ENCODE measurements around the gene OSBP2. TPM values are rescaled to one million over a fixed set of nuclear protein-coding genes. Genes with fewer than 3 reads are reported as not detected.

The OSBP2 gene
- total and polyA plus RNA-seq, 3 donors from 2014 or later, result 39.5 to 68.0 (median 45.4) TPM

DNA sequence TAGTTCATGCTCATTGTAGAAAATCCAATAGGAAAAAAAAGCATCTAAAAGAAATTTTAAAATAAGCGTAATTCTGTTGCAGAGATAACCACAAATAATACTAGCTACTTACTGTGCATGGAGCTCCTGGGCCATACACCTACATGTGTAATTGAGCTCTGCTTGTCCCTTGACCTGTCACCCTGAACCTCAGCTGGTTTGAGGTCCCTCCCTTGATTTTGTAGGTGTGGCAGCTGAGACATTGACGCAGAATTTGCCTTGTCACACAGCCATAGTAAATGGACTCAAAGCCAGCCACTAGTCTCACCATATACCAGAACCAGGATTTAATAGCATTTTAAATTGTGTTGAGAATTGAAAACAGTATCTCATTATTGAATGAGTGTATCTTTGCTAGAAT is 138.6 kb downstream of the OSBP2 start:
- Histone ChIP-seq H3K36me3 (ENCODE audit: low read depth, missing control alignments) (no peaks in the 10 kb centered on the region), H3K4me3 (no peak overlapping the region), H3K27me3 (no peaks in the 10 kb centered on the region), H3K9me3 (no peaks in the 10 kb centered on the region), H3K27ac (no peak overlapping the region), H3K4me1 (no peaks in the 10 kb centered on the region)
- no peak for TF ChIP-seq POLR2A (IDR thresholded peaks at IDR 0.05)
- TF ChIP-seq, protein P1, sequence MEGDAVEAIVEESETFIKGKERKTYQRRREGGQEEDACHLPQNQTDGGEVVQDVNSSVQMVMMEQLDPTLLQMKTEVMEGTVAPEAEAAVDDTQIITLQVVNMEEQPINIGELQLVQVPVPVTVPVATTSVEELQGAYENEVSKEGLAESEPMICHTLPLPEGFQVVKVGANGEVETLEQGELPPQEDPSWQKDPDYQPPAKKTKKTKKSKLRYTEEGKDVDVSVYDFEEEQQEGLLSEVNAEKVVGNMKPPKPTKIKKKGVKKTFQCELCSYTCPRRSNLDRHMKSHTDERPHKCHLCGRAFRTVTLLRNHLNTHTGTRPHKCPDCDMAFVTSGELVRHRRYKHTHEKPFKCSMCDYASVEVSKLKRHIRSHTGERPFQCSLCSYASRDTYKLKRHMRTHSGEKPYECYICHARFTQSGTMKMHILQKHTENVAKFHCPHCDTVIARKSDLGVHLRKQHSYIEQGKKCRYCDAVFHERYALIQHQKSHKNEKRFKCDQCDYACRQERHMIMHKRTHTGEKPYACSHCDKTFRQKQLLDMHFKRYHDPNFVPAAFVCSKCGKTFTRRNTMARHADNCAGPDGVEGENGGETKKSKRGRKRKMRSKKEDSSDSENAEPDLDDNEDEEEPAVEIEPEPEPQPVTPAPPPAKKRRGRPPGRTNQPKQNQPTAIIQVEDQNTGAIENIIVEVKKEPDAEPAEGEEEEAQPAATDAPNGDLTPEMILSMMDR (IDR thresholded peaks at IDR 0.05), result no peak
- 89 to 94% methylated on average over 2 of the region's 2 CpGs for WGBS, 2 donors
- DNase-seq, result no peak
- intact Hi-C loops (cut with DNase I; ENCODE audit: low total_unique reads), result no loop called here

DNA sequence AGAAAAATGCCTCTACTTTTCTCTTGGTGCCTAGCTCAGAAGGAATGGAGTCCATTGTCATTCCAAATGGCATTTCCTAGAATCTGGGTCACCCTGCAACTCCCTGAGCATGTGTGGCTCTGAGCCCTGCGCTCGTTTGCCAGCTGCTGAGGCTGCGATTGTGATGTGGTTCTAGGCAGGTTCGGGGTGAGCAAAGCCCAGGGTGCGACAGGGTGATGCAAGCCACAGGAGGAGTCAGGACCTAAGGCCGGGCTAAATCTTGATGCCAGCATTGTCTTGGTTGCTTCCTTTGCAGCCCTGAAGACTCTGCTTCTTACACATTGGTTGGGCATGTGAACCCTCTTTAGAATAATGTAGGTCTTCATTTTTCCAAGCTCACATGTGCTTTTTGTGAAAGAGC is 142.9 kb downstream of the OSBP2 start:
- Histone ChIP-seq H3K27ac (no peak overlapping the region), H3K4me3 (no peak overlapping the region), H3K27me3 (no peaks in the 10 kb centered on the region), H3K4me1 (no peaks in the 10 kb centered on the region), H3K36me3 (ENCODE audit: low read depth, missing control alignments) (no peaks in the 10 kb centered on the region), H3K9me3 (no peaks in the 10 kb centered on the region)
- TF ChIP-seq POLR2A (IDR thresholded peaks at IDR 0.05), result no peak
- TF ChIP-seq, protein P1 (IDR thresholded peaks at IDR 0.05), result no peak
- intact Hi-C loops (cut with DNase I; ENCODE audit: low total_unique reads), result no loop called here
- whole genome bisulfite sequencing, 2 donors, result 68 to 82% methylated on average over 5 to 6 of the region's 6 CpGs
- no peak for DNase-seq

DNA sequence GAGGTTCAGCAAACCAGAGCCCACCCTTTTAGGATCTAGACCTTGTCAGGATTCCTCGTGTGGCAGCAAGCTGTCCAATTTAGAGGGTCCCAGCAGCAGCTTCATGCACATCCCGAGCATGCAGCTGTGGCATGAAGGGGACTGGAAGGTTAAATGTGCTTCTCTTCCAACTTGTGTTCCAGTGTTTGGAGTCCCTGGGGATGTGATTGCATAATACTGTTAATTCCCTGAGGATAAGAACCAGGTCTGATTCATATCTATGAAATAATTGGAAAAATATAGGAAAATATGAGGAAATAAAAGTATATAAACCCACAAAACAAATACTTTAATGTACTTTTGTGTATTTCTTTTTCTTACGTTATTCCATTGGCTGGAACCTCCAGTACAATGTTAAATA is 143.4 kb downstream of the OSBP2 start:
- no peak for TF ChIP-seq POLR2A (IDR thresholded peaks at IDR 0.05)
- TF ChIP-seq, protein P1 (IDR thresholded peaks at IDR 0.05), result no peak
- Histone ChIP-seq H3K27me3 (no peaks in the 10 kb centered on the region), H3K4me3 (no peak overlapping the region), H3K36me3 (ENCODE audit: low read depth, missing control alignments) (no peaks in the 10 kb centered on the region), H3K9me3 (no peaks in the 10 kb centered on the region), H3K4me1 (no peaks in the 10 kb centered on the region), H3K27ac (no peak overlapping the region)
- intact Hi-C loops (cut with DNase I; ENCODE audit: low total_unique reads), result no loop called here
- 80 to 85% methylated on average over 3 of the region's 3 CpGs for WGBS, 2 donors
- no peak for DNase-seq

DNA sequence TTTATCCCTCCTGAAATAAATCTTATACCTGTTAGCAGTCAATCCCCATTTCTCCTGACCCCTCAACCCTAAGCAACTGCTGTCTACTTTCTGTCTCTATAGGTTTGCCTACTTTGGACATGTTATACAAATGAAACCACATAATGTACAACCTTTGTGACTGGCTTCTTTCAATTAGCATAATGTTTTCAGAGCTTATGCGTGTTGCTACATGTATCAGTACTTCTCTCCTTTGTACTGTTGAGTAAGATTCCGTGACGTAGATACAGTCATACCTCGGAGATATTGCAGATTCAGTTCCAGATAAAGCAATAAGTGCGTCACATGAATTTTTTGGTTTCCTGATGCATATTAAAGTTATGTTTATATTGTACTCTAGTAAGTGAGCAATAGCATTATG is 146.6 kb downstream of the OSBP2 start:
- H3K4me3 ChIP-seq, result no peak overlapping the region
- TF ChIP-seq POLR2A (IDR thresholded peaks at IDR 0.05), result no peak
- TF ChIP-seq, protein P1 (IDR thresholded peaks at IDR 0.05), result no peak
- H3K4me1 ChIP-seq, result no peaks in the 10 kb centered on the region
- intact Hi-C loops (cut with DNase I; ENCODE audit: low total_unique reads), result no loop called here
- no peaks in the 10 kb centered on the region for H3K36me3 ChIP-seq (ENCODE audit: low read depth, missing control alignments)
- WGBS, 2 donors, result 87 to 91% methylated on average over 5 of the region's 5 CpGs
- DNase-seq, result no peak
- H3K27ac ChIP-seq, result no peak overlapping the region
- H3K9me3 ChIP-seq, result no peaks in the 10 kb centered on the region
- no peaks in the 10 kb centered on the region for H3K27me3 ChIP-seq

DNA sequence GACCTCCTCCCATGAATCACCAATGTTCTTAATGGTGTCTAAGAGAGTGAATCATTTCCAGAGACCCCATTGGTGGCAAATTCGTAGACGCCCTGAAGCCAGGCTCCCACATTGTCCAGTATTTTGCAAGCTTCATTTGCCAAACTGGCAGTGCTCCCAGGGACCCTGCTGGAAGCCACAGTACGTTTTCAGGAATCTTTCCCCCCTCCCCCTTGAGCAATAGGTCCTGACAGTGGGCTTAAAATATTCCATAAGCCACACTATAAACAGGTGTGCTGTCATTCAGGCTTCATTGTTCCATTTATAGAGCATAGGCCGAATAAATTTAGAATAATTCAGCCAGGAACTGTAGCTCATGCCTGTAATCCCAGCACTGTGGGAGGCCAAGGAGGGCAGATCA is 148.6 kb downstream of the OSBP2 start:
- Histone ChIP-seq H3K27me3 (no peaks in the 10 kb centered on the region), H3K9me3 (no peaks in the 10 kb centered on the region), H3K27ac (no peak overlapping the region), H3K36me3 (ENCODE audit: low read depth, missing control alignments) (no peaks in the 10 kb centered on the region), H3K4me1 (no peaks in the 10 kb centered on the region), H3K4me3 (no peak overlapping the region)
- WGBS, 2 donors, result 68 to 82% methylated on average over 4 of the region's 4 CpGs
- no peak for DNase-seq
- intact Hi-C loops (cut with DNase I; ENCODE audit: low total_unique reads), result no loop called here
- no peak for TF ChIP-seq POLR2A (IDR thresholded peaks at IDR 0.05)
- TF ChIP-seq, protein P1 (IDR thresholded peaks at IDR 0.05), result no peak

Data from testis (tissue), 3 donors.